Heart left ventricle (tissue), 16 donors: Measurements from ENCODE around the gene GSTA2. TPM values are rescaled to one million over a fixed set of nuclear protein-coding genes. Genes with fewer than 3 reads are reported as not detected.
A peak's percentile ranks its signal among the peaks of the same experiment; 100 is the strongest.

ENCODE experiments used
- ATAC-seq, 4 donors: fragments of 200-7000 bp; cut with Tn5 transposase; one replicate each; pipeline ENCODE4 v1.9.1; 2020 to 2022; ENCODE audit warnings: moderate library complexity in 4 of 4, mild to moderate bottlenecking in 3 of 4, moderate number of reproducible peaks in 1 of 4
- DNase-seq, 5 donors: peaks; one replicate each; pipeline ENCODE4 v3.0.0-alpha.2; 2020
- H3K27ac ChIP-seq, 12 donors: fragments of 200-600 bp; sonication (generic) in 4 of 12; one replicate each; pipeline versions ENCODE4 v1.5.0 to v1.8.0; 2016 to 2022; ENCODE audit warnings: mild to moderate bottlenecking in 2 of 12
- H3K27me3 ChIP-seq, 9 donors: fragments of 200-600 bp; sonication (generic) in 2 of 9; one replicate each; pipeline versions ENCODE4 v1.5.1 to v1.8.0; 2016 to 2022; ENCODE audit warnings: mild to moderate bottlenecking in 3 of 9
- H3K36me3 ChIP-seq, 9 donors: fragments of 200-600 bp; sonication (generic) in 2 of 9; one replicate each; pipeline versions ENCODE4 v1.5.0 to v1.8.0; 2018 to 2022; ENCODE audit warnings: mild to moderate bottlenecking in 2 of 9
- H3K4me1 ChIP-seq, 12 donors: fragments of 200-600 bp; sonication (generic) in 4 of 12; one replicate each; pipeline versions ENCODE4 v1.5.0 to v1.8.0; 2016 to 2022; ENCODE audit warnings: mild to moderate bottlenecking in 3 of 12
- H3K4me3 ChIP-seq, 12 donors: fragments of 200-600 bp; sonication (generic) in 4 of 12; one replicate each; pipeline versions ENCODE4 v1.5.0 to v1.8.0; 2017 to 2022; ENCODE audit warnings: mild to moderate bottlenecking in 9 of 12, moderate library complexity in 4 of 12
- H3K9me3 ChIP-seq, 12 donors: fragments of 200-600 bp; sonication (generic) in 4 of 12; one replicate each; pipeline versions ENCODE4 v1.5.0 to v1.8.0; 2016 to 2022; ENCODE audit warnings: mild to moderate bottlenecking in 1 of 12
- CTCF ChIP-seq, 12 donors: fragments of 200-600 bp; sonication (generic) in 4 of 12; IDR thresholded peaks; one replicate each; pipeline versions ENCODE4 v1.5.0 to v1.8.0; 2018 to 2022; ENCODE audit warnings: antibody characterized with exemption in 12 of 12, mild to moderate bottlenecking in 5 of 12
- POLR2A ChIP-seq, 2 donors: fragments of 450-650 bp; IDR thresholded peaks; one replicate each; pipeline ENCODE4 v1.6.1; 2017; ENCODE audit warnings: antibody characterized with exemption in 2 of 2, mild to moderate bottlenecking in 2 of 2, moderate library complexity in 2 of 2
- WGBS, 4 donors: extraction: QIAGEN DNeasy Blood & Tissue Kit in 2 of 4; methylation state at CpG; one replicate each; pipeline versions ENCODE4 v1.1.5 to v1.1.7; 2013 to 2018; 5-methylcytosine and 5-hydroxymethylcytosine counted together
- intact Hi-C, 10 donors: fragments of 100-400 bp; cut with DNase I; formaldehyde crosslinking; loops; one replicate each; pipeline versions ENCODE4 v1.11.1 to v1.14.2; 2022
- polyA plus RNA-seq, 2 donors: library from polyadenylated mRNA; stranded (reverse); fragments of 200-250 nt; gene quantifications; one replicate each; pipeline ENCODE4 v1.2.3, GENCODE V29; 2013
- total RNA-seq, 9 donors: library from RNA; depleted of rRNA in 2 of 9; stranded (reverse); fragments of >200 nt in 2 of 9; fragmentation: NEBNext Ultra II Directional in 3 of 9; extraction: Animal tissue kit (Norgen Biotek cat#: 25700) in 3 of 9; gene quantifications; one replicate each; pipeline versions ENCODE4 v1.1.0 to v1.2.4, GENCODE V29; 2016 to 2023
- donor health status: ischemic (EF 13 %, LVEDD 7.1; RV severe dilation, severe dysfunction).
- donor health status: healthy with polysubstance abuse.
- donor health status: DM: no; HTN: yes; CAD: no.
- donor health status: DM: no; HTN: no; CAD: no.
- donor health status: ischemic (EF 25% LVEDD 6.9; RV normal size, moderate dysfunction).
- donor health status: ischemic (EF 25% LVEDD 5.7; RV mildly dilated, moderate dysfunction).
- donor health status: healthy.
- donor health status: DM: yes; HTN: yes; CAD: no.
- donor health status: ischemic (EF 35%, LVEDD 5.7; RV mildly dilated, moderate dysfunction).
- donor health status: nonischemic (EF 11% LVEDD 7.7; RV severe dilation, severe dysfunction).
- donor health status: DM: yes; HTN: yes; CAD: no.
- donor health status: PGD.
- donor health status: ischemic (EF 29% LVEDD 5.4; RV normal size, mild dysfunction).
- donor health status: nonischemic (EF 23%, LVEDD 6.1; RV moderate dilation, normal function).

The GSTA2 gene
- total and polyA plus RNA-seq, 11 donors = not detected

GRCh38 chr6:52726193-52726542, 37.1 kb downstream of the GSTA2 start:
- intact Hi-C loops = no loop called here
- Histone ChIP-seq H3K9me3 (no peaks in the 10 kb centered on the region), H3K27me3 (no peaks in the 10 kb centered on the region), H3K4me3 (no peak overlapping the region), H3K36me3 (no peaks in the 10 kb centered on the region), H3K27ac (no peak overlapping the region), H3K4me1 (peaks cover 0 to 4% (median 0%) of the 10 kb centered on the region in 12 donors)
- ATAC-seq = no peak
- DNase-seq = no peak
- 67 to 88% (median 85%) methylated on average over 2 of the region's 2 CpGs for WGBS, 4 donors
- TF ChIP-seq CTCF (IDR thresholded peaks at IDR 0.05) (no peak), POLR2A (IDR thresholded peaks at IDR 0.05) (no peak)

GRCh38 chr6:52725535-52726192, 37.6 kb downstream of the GSTA2 start:
- intact Hi-C loops = no loop called here
- H3K27ac ChIP-seq = no peak overlapping the region
- no peaks in the 10 kb centered on the region for H3K36me3 ChIP-seq
- H3K27me3 ChIP-seq = no peaks in the 10 kb centered on the region
- ATAC-seq (no peak), DNase-seq (no peak)
- WGBS, 4 donors = 68 to 82% (median 75%) methylated on average over 2 of the region's 2 CpGs
- peaks cover 0 to 4% (median 0%) of the 10 kb centered on the region in 12 donors for H3K4me1 ChIP-seq
- H3K9me3 ChIP-seq = no peaks in the 10 kb centered on the region
- H3K4me3 ChIP-seq = no peak overlapping the region
- no peak for TF ChIP-seq CTCF (IDR thresholded peaks at IDR 0.05)
- TF ChIP-seq POLR2A (IDR thresholded peaks at IDR 0.05) = no peak

GRCh38 chr6:52725143-52725534, 38.1 kb downstream of the GSTA2 start:
- H3K27ac ChIP-seq = peak overlapping the region in 2 of 12 donors; percentile 25 to 70
- intact Hi-C loops = no loop called here
- peaks cover 0 to 4% (median 0%) of the 10 kb centered on the region in 12 donors for H3K4me1 ChIP-seq
- no peak overlapping the region for H3K4me3 ChIP-seq
- H3K27me3 ChIP-seq = no peaks in the 10 kb centered on the region
- DNase-seq (peak in 1 of 5 donors; percentile 34), ATAC-seq (peak in 3 of 4 donors; percentile 29 to 54 (median 42))
- no peaks in the 10 kb centered on the region for H3K36me3 ChIP-seq
- no peaks in the 10 kb centered on the region for H3K9me3 ChIP-seq
- 58 to 67% (median 62%) methylated on average over 3 of the region's 3 CpGs for WGBS, 4 donors
- TF ChIP-seq CTCF (IDR thresholded peaks at IDR 0.05) = no peak
- no peak for TF ChIP-seq POLR2A (IDR thresholded peaks at IDR 0.05)

GRCh38 chr6:52724406-52725121, 38.7 kb downstream of the GSTA2 start:
- peak overlapping the region in 3 of 12 donors; percentile 13 to 70 (median 25) for H3K27ac ChIP-seq
- DNase-seq = peak; percentile 33 to 81 (median 71)
- peak in 3 of 4 donors; percentile 74 to 91 (median 91) for ATAC-seq
- peaks cover 0 to 4% (median 0%) of the 10 kb centered on the region in 12 donors for H3K4me1 ChIP-seq
- no peak overlapping the region for H3K4me3 ChIP-seq
- H3K36me3 ChIP-seq = no peaks in the 10 kb centered on the region
- WGBS, 4 donors = 74 to 80% (median 77%) methylated on average over 13 of the region's 13 CpGs
- H3K27me3 ChIP-seq = no peaks in the 10 kb centered on the region
- H3K9me3 ChIP-seq = no peaks in the 10 kb centered on the region
- TF ChIP-seq POLR2A (IDR thresholded peaks at IDR 0.05) (no peak), CTCF (IDR thresholded peaks at IDR 0.05) (peak in 9 of 12 donors; percentile 16 to 52 (median 41))
- intact Hi-C loops = no loop called here
